HepG2 (cell line): ENCODE results near the gene VPS25. TPM values are rescaled to one million over a fixed set of nuclear protein-coding genes. Genes with fewer than 3 reads are reported as not detected.

Source experiments
- ARNT ChIP-seq: fragments of 450-650 bp; IDR thresholded peaks from 2 replicates; pipeline ENCODE4 v1.6.1; 2017
- ELF4 ChIP-seq: sonication (generic); formaldehyde crosslinking; IDR thresholded peaks from 2 replicates; pipeline ENCODE4 v1.5.0; 2020; ENCODE audit warnings: missing genetic modification reagents, mild to moderate bottlenecking, moderate library complexity, borderline replicate concordance
- KDM1A ChIP-seq: IDR thresholded peaks from 2 replicates; pipeline ENCODE4 v1.6.1; 2016; ENCODE audit warnings: missing compliant biosample characterization
- MED1 ChIP-seq: sonication (generic); formaldehyde crosslinking; IDR thresholded peaks from 2 replicates; pipeline ENCODE4 v1.4.0; 2020; ENCODE audit warnings: missing genetic modification reagents
- MYPOP ChIP-seq: sonication (generic); formaldehyde crosslinking; IDR thresholded peaks from 2 replicates; pipeline ENCODE4 v1.8.1; 2023; ENCODE audit warnings: mild to moderate bottlenecking, moderate library complexity, missing genetic modification reagents
- PCBP2 ChIP-seq: fragments of 200-400 bp; formaldehyde crosslinking; optimal IDR thresholded peaks from 2 replicates; pipeline ENCODE3; 2018; ENCODE audit warnings: low read length, low read depth; ENCODE audit not compliant: poor library complexity, severe bottlenecking
- SATB2 ChIP-seq: sonication (generic); formaldehyde crosslinking; IDR thresholded peaks from 2 replicates; pipeline ENCODE4 v1.5.0; 2020; ENCODE audit warnings: missing genetic modification reagents
- SMAD1 ChIP-seq: sonication (generic); formaldehyde crosslinking; IDR thresholded peaks from 2 replicates; pipeline ENCODE4 v1.4.0; 2020; ENCODE audit warnings: missing genetic modification reagents, low read depth, mild to moderate bottlenecking, borderline replicate concordance
- SMAD3 ChIP-seq: sonication (generic); formaldehyde crosslinking; IDR thresholded peaks from 2 replicates; pipeline ENCODE4 v1.4.0; 2020; ENCODE audit warnings: missing genetic modification reagents
- SNAPC5 ChIP-seq: sonication (generic); formaldehyde crosslinking; IDR thresholded peaks from 2 replicates; pipeline ENCODE4 v1.8.1; 2023; ENCODE audit warnings: mild to moderate bottlenecking, missing genetic modification reagents, borderline replicate concordance
- TMF1 ChIP-seq: sonication (generic); formaldehyde crosslinking; IDR thresholded peaks from 2 replicates; pipeline ENCODE4 v1.8.1; 2022; ENCODE audit warnings: low read depth, missing genetic modification reagents
- WIZ ChIP-seq: sonication (generic); formaldehyde crosslinking; IDR thresholded peaks from 2 replicates; pipeline ENCODE4 v1.5.1; 2020; ENCODE audit warnings: mild to moderate bottlenecking, missing genetic modification reagents
- ZBTB1 ChIP-seq: sonication (generic); formaldehyde crosslinking; IDR thresholded peaks from 2 replicates; pipeline ENCODE4 v1.4.0; 2020; ENCODE audit warnings: missing genetic modification reagents, borderline replicate concordance
- ZFX ChIP-seq: sonication (generic); formaldehyde crosslinking; IDR thresholded peaks from 2 replicates; pipeline ENCODE4 v1.4.0; 2020; ENCODE audit warnings: mild to moderate bottlenecking, low read depth, missing genetic modification reagents, moderate library complexity
- ZNF20 ChIP-seq: sonication (generic); formaldehyde crosslinking; IDR thresholded peaks from 2 replicates; pipeline ENCODE4 v1.4.0; 2020; ENCODE audit warnings: mild to moderate bottlenecking, moderate library complexity, missing genetic modification reagents
- ZNF510 ChIP-seq: sonication (generic); formaldehyde crosslinking; IDR thresholded peaks from 2 replicates; pipeline ENCODE4 v1.4.0; 2020; ENCODE audit warnings: low read depth, mild to moderate bottlenecking, missing genetic modification reagents
- ZNF567 ChIP-seq: sonication (generic); formaldehyde crosslinking; IDR thresholded peaks from 2 replicates; pipeline ENCODE4 v1.8.1; 2023; ENCODE audit warnings: mild to moderate bottlenecking, missing genetic modification reagents, borderline replicate concordance
- ZNF570 ChIP-seq: sonication (generic); formaldehyde crosslinking; IDR thresholded peaks from 2 replicates; pipeline ENCODE4 v1.4.0; 2020; ENCODE audit warnings: mild to moderate bottlenecking, missing genetic modification reagents, borderline replicate concordance
- ZNF629 ChIP-seq: sonication (generic); formaldehyde crosslinking; conservative IDR thresholded peaks from 2 replicates; pipeline ENCODE4 v1.5.0; 2020; ENCODE audit warnings: missing genetic modification reagents
- ZNF674 ChIP-seq: sonication (generic); formaldehyde crosslinking; IDR thresholded peaks from 2 replicates; pipeline ENCODE4 v1.5.0; 2020; ENCODE audit warnings: low read depth, mild to moderate bottlenecking, missing genetic modification reagents
- ZNF790 ChIP-seq: sonication (generic); formaldehyde crosslinking; IDR thresholded peaks from 2 replicates; pipeline ENCODE4 v1.8.0; 2022; ENCODE audit warnings: missing genetic modification reagents, mild to moderate bottlenecking, borderline replicate concordance
- ZNF792 ChIP-seq: IDR thresholded peaks from 2 replicates; pipeline ENCODE4 v1.6.1; 2016
- polyA plus RNA-seq, 8 experiments: library from polyadenylated mRNA; depleted of rRNA in 3 of 8; stranded (reverse) in 7 of 8; unstranded in 1 of 8; fragments of >200 nt; fragmentation: Illumina TruSeq in 4 of 8; extraction: Trizol in 4 of 8; gene quantifications; 2 replicates each; pipeline versions ENCODE4 v1.2.1 to v1.2.3, GENCODE V29; 2011 to 2016; ENCODE audit warnings: low read depth in 4 of 8, missing spikeins in 1 of 8, mixed read lengths in 1 of 8; ENCODE audit not compliant: insufficient read depth in 1 of 8
- total RNA-seq, 5 experiments: library from RNA; depleted of rRNA; stranded (reverse); fragments of >200 nt; fragmentation: Illumina TruSeq; extraction: Trizol; gene quantifications; 2 replicates each; pipeline ENCODE4 v1.2.3, GENCODE V29; 2016; ENCODE audit warnings: low read depth in 1 of 5
- TF ChIP-seq, protein P1 (sequence below): sonication (generic); formaldehyde crosslinking; IDR thresholded peaks from 2 replicates; pipeline ENCODE4 v1.4.0; 2020; ENCODE audit warnings: missing genetic modification reagents
- TF ChIP-seq, protein P2 (sequence below): sonication (generic); formaldehyde crosslinking; IDR thresholded peaks from 2 replicates; pipeline ENCODE4 v1.4.0; 2020; ENCODE audit warnings: low read depth, mild to moderate bottlenecking, missing genetic modification reagents
- TF ChIP-seq, protein P3 (sequence below): sonication (generic); formaldehyde crosslinking; conservative IDR thresholded peaks from 2 replicates; pipeline ENCODE4 v1.5.0; 2020; ENCODE audit warnings: missing genetic modification reagents
- TF ChIP-seq, protein P4 (sequence below): sonication (generic); formaldehyde crosslinking; IDR thresholded peaks from 2 replicates; pipeline ENCODE4 v1.5.1; 2020; ENCODE audit warnings: missing genetic modification reagents, mild to moderate bottlenecking, borderline replicate concordance

VPS25 gene
- total and polyA plus RNA-seq, 2 of the 13 experiments (the other 11 are each of a cell fraction or from before 2014, with no cell fraction given), result 161 to 249 TPM

- 0 out of 2 replicates have a peak, but pooled peaks have one; percentile 16 for TF ChIP-seq MYPOP
- no peak for TF ChIP-seq ZNF510 (CRISPR knock-in tag)
- TF ChIP-seq SATB2, result no peak
- TF ChIP-seq, protein P1, sequence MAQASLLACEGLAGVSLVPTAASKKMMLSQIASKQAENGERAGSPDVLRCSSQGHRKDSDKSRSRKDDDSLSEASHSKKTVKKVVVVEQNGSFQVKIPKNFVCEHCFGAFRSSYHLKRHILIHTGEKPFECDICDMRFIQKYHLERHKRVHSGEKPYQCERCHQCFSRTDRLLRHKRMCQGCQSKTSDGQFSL (CRISPR knock-in tag), result no peak
- TF ChIP-seq ZFX (CRISPR knock-in tag), result no peak
- TF ChIP-seq, protein P2, sequence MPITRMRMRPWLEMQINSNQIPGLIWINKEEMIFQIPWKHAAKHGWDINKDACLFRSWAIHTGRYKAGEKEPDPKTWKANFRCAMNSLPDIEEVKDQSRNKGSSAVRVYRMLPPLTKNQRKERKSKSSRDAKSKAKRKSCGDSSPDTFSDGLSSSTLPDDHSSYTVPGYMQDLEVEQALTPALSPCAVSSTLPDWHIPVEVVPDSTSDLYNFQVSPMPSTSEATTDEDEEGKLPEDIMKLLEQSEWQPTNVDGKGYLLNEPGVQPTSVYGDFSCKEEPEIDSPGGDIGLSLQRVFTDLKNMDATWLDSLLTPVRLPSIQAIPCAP (CRISPR knock-in tag), result no peak
- no peak for TF ChIP-seq ELF4
- TF ChIP-seq ZNF674, result no peak
- TF ChIP-seq ZNF792 (CRISPR knock-in tag), result no peak
- no peak for TF ChIP-seq ARNT
- TF ChIP-seq ZNF20 (CRISPR knock-in tag), result no peak
- TF ChIP-seq ZNF570 (CRISPR knock-in tag), result 0 out of 2 replicates have a peak, but pooled peaks have one; percentile 2
- TF ChIP-seq MED1 (CRISPR knock-in tag), result no peak
- TF ChIP-seq SNAPC5, result no peak
- TF ChIP-seq KDM1A (CRISPR knock-in tag), result peak; percentile 11; the same call in 1 of the 2 replicates
- no peak for TF ChIP-seq SMAD1 (CRISPR knock-in tag)
- TF ChIP-seq, protein P3, sequence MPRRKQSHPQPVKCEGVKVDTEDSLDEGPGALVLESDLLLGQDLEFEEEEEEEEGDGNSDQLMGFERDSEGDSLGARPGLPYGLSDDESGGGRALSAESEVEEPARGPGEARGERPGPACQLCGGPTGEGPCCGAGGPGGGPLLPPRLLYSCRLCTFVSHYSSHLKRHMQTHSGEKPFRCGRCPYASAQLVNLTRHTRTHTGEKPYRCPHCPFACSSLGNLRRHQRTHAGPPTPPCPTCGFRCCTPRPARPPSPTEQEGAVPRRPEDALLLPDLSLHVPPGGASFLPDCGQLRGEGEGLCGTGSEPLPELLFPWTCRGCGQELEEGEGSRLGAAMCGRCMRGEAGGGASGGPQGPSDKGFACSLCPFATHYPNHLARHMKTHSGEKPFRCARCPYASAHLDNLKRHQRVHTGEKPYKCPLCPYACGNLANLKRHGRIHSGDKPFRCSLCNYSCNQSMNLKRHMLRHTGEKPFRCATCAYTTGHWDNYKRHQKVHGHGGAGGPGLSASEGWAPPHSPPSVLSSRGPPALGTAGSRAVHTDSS (CRISPR knock-in tag), result no peak
- TF ChIP-seq ZNF790 (CRISPR knock-in tag), result 0 out of 2 replicates have a peak, but pooled peaks have one; percentile 11
- no peak for TF ChIP-seq ZBTB1 (CRISPR knock-in tag)
- TF ChIP-seq ZNF629 (CRISPR knock-in tag), result 0 out of 2 replicates have a peak, but pooled peaks have one; percentile 14
- TF ChIP-seq, protein P4, sequence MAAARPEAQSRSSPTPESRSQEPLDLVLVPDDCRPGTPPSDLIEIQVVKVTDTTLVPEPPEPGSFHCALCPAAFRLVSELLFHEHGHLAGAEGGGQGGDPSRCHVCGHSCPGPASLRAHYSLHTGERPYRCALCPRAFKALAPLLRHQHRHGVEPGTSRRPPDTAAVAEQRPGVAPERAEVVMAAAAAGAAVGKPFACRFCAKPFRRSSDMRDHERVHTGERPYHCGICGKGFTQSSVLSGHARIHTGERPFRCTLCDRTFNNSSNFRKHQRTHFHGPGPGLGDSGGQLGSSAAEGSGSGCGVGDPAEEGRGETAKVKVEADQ, result no peak
- TF ChIP-seq PCBP2, result no peak
- TF ChIP-seq SMAD3, result no peak
- TF ChIP-seq TMF1 (CRISPR knock-in tag), result no peak
- 0 out of 2 replicates have a peak, but pooled peaks have one; percentile 4 for TF ChIP-seq ZNF567 (CRISPR knock-in tag)
- TF ChIP-seq WIZ, result no peak
These were observed 13.1 kb upstream of the VPS25 start (continued) for GRCh38 chr17:42759982-42760651.
